RPMI8226 (cell line): Measurements from ENCODE around the gene FLG.
"Not testable (repeated sequence)": the region's sequence is repeated elsewhere in the genome, so short reads cannot be mapped to it uniquely, and the experiment has no call there.

ENCODE experiments used
- DNase-seq: peaks from one replicate; pipeline ENCODE4 v3.0.0-alpha.2; 2015

FLG gene

DNA sequence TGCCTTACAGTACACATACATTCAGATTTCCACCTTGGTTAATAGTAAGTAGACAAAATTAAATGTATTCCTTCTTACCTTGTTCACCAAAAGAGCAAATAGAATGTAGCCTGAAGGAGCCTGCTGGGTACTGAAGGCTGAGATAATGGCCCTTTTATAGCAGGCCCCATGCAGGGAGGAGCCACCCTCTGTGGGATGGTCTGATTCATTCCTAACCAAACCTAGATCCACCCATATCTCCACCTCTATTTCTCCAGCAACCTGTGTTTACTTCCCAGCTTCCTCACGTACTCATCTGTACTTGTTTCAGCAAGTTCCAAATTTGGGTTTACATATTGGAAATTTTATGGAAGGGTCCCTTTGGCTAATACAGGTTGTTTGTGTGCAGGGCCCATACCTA, at the start of gene FLG:
Gene FLG (minus strand): TSS at position 129 of the 400 bp plus-strand sequence. CDS start 9,783 bp downstream, outside the sequence.
- DNase-seq = no peak

GRCh38 chr1:152374451-152374850, 49.4 kb upstream of the FLG start:
- DNase-seq = no peak

GRCh38 chr1:152372672-152373071, 47.6 kb upstream of the FLG start:
- no peak for DNase-seq

GRCh38 chr1:152367436-152367835, 42.4 kb upstream of the FLG start:
- no peak for DNase-seq

GRCh38 chr1:152359906-152360305, 34.9 kb upstream of the FLG start, which contains the start of gene FLG2:
TSS of gene FLG2 (minus strand) at chr1:152360006. CDS start at chr1:152358884, 1,122 bp downstream.
- no peak for DNase-seq

DNA sequence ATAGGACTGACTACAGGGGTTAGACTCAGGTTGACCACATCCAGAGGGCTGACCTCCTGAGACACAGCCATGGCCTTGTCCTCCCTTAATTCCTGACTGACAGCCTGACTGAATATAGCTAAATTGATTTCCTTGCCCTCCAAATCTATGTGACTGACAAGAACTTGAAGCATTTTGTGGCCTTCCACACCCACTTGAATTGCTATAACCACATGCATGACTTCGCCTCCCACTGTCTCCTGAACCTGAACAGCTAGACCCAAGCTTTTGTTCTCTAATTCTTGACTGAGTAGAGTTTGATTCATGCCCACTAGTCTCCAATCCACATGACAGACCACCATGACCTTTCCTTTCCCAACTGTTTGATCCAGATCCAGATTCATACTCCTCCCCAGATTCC, 31.7 kb upstream of the FLG start:
- DNase-seq = no peak

DNA sequence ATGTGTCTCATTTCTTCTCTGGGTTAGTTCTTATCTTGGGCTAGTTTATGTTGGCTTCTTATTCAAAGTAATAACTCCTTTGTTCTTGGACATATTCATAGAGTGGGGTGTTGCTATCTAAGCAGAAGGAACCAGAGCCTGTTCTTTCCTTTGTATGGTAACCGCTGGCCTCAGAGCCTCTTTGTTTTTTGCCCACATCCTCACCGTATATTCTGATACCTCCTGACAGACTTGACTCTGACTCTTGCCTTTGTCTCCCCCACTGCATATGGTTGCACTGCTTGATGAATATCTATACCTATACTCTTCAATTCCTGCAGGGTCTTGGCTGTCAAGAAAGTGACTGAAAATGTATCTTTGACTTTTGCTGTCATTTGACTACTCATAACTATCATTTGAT, 24.6 kb upstream of the FLG start:
- DNase-seq = no peak

GRCh38 chr1:152348447-152348846, 23.4 kb upstream of the FLG start:
- no peak for DNase-seq

- DNase-seq = peak; percentile 77
Observed at GRCh38 chr1:152347116-152347728, 22.2 kb upstream of the FLG start.

GRCh38 chr1:152344438-152344837, 19.4 kb upstream of the FLG start:
- DNase-seq = no peak

DNA sequence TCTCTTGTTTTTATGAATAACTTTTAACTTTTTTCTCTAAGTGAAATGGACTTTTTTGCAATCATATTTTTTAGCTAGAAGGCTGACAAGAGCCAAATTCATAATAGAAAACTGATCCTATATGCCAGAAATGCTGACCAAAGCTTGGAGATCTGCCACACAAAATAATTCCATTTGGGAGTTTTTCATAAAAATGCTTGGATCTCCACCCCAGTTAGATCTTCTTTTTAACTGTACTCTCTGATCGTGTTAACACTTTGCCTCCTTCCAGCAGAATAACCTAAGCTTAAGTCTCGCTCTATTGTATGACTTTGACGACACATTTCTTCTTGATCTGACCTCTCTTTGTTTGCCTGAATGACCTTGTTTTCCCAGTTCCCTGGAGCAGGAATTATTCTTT, 18.0 kb upstream of the FLG start:
- no peak for DNase-seq

DNA sequence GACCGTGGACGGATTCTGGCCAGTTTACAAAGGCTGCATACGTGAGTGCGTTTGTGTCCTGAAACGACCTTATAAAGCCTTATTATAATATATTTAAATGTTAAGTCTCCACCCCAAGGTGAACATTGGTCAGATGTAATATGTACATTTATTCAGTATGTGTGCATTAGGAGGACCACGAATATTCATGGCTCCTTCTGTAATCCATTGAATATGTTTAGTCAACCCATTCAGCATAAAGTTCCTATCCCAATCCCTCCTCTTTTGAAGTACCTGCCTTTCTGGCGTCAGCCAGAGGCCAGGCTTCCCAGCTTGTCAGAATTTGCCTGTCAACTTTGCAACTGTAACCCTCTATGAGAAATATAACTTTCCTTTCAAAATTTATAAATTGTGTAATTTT, 10.4 kb upstream of the FLG start:
- DNase-seq = no peak

GRCh38 chr1:152328801-152329391, 3.9 kb upstream of the FLG start:
- no peak for DNase-seq

GRCh38 chr1:152313970-152314369, 11.1 kb downstream of the FLG start:
- no peak for DNase-seq

- no peak for DNase-seq
Observed at GRCh38 chr1:152313319-152313801, 11.7 kb downstream of the FLG start.

- DNase-seq = not testable (repeated sequence)
Observed at GRCh38 chr1:152312169-152312568, 12.9 kb downstream of the FLG start.

DNA sequence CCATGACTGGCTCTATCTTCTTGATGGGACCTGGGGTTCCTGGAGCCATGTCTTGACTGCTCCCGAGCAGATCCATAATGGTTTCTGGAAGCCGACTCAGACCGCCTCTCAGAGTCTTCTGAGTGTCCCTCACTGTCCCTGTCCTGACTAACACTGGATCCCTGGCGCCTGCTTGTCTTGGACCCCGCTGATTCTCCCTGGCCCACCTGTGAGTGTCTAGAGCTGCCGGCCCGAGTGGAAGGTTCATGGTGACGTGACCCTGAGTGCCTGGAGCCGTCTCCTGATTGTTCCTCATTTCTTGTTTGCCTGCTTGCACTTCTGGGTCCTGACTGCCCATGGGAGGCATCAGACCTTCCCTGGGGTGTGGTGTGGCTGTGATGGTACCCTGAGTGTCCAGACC, 15.1 kb downstream of the FLG start:
- no peak for DNase-seq

GRCh38 chr1:152309320-152309901, 15.6 kb downstream of the FLG start:
- DNase-seq = not testable (repeated sequence)

DNA sequence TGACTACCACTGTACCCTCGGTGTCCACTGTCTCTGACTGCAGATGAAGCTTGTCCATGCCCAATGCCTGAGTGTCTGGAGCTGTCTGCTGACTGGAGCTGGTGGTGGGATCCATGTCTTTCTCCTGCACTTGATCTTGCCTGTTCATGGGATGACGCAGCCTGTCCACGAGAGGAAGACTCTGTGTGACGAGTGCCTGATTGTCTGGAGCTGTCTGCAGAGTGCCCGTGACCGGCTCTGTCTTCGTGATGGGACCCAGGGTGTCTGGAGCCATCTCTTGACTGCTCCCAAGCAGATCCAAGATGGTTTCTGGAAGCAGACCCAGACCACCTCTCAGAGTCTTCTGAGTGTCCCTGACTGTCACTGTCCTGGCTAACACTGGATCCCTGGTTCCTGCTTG, 16.3 kb downstream of the FLG start:
- DNase-seq = not testable (repeated sequence)

- DNase-seq = not testable (repeated sequence)
Observed at GRCh38 chr1:152307970-152308369, 17.1 kb downstream of the FLG start.

DNA sequence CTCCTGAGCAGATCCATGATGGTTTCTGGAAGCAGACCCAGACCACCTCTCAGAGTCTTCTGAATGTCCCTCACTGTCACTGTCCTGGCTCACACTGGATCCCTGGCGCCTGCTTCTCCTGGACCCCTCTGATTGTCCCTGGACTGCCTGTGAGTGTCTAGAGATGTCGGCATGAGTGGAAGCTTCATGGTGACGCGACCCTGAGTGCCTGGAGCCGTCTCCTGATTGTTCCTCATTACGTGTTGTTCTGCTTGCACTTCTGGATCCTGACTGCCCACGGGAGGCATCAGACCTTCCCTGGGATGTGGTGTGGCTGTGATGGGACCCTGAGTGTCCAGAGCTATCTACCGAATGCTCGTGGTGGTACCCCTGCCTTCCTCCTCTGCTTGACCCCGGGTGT, 18.9 kb downstream of the FLG start:
- DNase-seq = not testable (repeated sequence)

GRCh38 chr1:152304773-152305172, 20.3 kb downstream of the FLG start:
- not testable (repeated sequence) for DNase-seq

DNA sequence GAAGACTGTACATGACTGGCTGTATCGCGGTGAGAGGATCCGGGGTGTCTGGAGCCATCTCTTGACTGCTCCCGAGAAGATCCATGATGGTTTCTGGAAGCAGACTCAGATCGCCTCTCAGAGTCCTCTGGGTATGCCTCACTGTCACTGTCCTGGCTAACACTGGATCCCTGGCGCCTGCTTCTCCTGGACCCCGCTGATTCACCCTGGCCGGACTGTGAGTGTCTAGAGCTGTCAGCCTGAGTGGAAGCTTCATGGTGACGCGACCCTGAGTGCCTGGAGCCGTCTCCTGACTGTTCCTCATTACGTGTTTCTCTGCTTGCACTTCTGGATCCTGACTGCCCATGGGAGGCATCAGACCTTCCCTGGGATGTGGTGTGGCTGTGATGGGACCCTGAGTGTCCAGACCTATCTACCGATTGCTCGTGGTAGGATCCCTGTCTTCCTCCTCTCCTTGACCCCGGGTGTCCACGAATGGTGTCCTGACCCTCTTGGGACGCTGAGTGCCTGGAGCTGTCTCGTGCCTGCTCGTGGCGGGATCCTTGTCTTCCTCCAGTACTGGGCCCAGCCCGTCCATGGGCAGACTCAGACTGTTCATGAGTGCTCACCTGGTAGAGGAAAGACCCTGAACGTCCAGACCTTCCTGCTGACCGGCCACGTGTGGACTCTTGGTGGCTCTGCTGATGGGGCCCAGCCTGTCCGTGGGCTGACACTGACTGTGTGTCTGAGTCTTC, 21.7 kb downstream of the FLG start:
- not testable (repeated sequence) for DNase-seq

DNA sequence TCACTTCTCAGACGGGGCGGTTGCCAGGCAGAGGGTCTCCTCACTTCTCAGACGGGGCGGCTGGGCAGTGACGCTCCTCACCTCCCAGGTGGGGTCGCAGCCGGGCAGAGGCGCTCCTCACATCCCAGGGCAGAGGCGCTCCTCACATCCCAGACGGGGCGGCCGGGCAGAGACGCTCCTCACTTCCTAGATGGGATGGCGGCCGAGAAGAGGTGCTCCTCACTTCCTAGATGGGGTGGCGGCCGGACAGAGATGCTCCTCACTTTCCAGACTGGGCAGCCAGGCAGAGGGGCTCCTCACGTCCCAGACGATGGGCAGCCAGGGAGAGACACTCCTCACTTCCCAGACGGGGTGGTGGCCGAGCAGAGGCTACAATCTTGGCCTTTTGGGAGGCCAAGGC, 68.6 kb downstream of the FLG start:
- not testable (repeated sequence) for DNase-seq
